GM21447 (cell line): ENCODE measurements around the gene ATP5F1A.
"Not testable (repeated sequence)": the region's sequence is repeated elsewhere in the genome, so short reads cannot be mapped to it uniquely, and the experiment has no call there.

Experiments used
- ATAC-seq: cut with Tn5 transposase; IDR thresholded peaks from one replicate; pipeline ENCODE4 v1.9.1; 2021; ENCODE audit not compliant: unreplicated experiment

The ATP5F1A gene

DNA sequence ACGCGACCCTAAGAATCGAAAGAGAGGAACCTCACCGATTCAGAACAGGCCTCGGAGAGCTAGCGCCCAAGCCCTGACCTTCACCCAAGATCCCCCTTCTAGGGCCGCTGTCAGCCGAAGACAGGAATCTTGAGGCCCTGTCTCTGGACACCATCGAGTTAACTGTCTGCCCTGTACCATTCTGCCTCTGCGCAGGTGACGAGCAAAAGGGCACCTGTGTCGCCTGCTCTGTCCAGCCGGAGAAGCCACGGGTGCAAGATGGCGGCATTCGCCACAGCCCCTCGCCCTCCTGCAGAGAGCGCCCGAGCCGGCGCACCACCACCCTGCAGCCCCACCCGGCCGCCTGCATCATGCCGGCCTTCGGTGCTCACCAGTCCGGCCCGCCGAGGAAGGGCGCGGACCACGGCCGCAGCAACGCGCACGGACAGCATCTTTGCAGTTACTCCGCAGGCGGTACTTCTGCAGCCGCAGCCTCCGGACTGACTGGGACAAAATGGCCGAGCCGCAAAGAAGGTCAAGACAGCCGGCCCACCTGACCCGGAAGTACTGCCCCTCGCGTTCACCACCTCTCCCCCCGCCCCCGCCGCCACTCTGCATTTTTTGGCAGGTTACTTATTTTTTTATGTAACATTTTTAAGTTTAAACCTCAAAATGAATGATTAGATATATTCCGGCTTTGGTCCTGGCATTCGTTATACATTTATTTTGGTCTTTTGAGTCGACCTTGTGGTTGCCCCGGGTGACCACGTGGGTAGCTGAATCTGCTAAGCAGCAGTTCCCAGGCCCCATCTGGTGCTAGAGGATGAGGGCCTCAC is at the start of gene ATP5F1A:
TSS of gene ATP5F1A (minus strand) at position 496 of the 815 bp plus-strand sequence. CDS start at position 431, 65 bp downstream.
- ATAC-seq: peak; percentile 79

DNA sequence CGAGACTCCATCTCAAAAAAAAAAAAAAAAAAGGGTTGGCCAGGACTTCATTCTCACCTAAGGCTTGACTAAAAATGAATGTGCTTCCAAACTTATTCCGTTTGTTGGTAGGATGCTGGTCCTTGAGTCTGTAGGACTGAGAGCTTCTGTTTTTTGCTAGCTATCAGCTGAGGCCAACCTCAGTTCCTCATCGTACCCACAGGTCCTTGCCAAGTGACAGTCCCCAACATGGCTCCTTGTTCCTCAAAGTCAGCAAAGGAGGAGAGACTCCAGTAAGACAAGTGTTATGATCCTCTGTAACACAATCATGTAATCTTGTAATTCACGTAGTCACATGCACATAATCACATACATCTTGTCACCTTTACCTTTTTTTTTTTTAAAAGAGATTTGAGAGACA is 43.1 kb upstream of the ATP5F1A start:
- no peak for ATAC-seq

GRCh38 chr18:46140173-46140572 is 42.1 kb upstream of the ATP5F1A start:
- ATAC-seq: no peak

DNA sequence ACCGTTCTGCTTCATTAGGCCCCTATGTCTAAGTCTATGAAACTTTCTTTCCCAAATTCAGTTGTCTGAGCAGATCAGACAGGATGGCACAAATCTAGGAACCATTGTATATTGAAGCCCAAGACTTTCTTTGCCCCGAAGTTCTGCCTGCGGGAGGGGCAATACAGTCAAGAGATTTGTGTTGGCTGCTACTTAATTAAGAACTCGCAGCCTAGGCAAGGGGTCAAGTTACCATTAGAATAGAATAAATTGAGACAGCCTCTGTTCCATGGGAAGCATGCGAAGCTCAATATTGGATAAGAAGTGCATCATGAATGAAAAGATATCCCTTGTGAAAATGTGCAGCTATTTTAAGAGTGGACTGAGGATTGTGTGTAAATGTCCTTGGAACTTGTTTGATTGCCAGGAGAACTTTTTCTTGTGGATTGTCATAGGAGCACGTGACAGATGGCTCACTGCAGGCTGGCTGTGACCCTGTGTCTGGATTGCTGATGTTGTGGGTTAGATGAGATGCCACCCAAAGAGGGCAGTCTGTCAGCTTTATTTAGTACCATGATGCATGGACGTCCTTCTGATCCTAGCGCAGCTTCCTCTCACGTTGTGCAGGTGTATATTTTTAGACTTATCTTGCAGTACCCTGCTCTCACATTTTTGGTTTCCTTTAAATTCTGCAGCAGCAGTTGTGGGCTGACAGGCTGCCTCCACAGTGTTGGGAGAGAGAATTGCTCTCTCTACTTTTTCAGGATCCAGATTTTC is 37.0 kb upstream of the ATP5F1A start:
- no peak for ATAC-seq

DNA sequence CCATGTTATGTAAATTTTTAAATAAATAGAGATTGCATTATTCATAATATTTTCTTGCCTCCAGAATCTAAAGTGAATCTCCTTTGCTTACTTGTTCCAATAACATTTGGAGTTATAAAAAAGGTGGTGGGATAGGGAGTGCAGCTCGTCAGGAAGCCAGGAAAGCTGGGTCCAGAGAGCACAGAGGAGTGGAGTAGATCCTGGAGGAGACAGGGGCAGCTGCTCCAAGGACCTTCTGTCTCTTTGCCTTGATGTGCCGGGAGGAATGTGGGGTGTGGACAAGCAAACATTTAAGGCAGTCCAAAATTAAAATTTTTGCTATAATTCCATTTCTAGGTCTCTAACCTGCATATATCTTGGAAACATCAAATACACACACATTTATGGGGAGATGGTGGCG is 35.4 kb upstream of the ATP5F1A start:
- ATAC-seq: no peak

- not testable (repeated sequence) for ATAC-seq
Measured at GRCh38 chr18:46130549-46130948, 32.5 kb upstream of the ATP5F1A start.

DNA sequence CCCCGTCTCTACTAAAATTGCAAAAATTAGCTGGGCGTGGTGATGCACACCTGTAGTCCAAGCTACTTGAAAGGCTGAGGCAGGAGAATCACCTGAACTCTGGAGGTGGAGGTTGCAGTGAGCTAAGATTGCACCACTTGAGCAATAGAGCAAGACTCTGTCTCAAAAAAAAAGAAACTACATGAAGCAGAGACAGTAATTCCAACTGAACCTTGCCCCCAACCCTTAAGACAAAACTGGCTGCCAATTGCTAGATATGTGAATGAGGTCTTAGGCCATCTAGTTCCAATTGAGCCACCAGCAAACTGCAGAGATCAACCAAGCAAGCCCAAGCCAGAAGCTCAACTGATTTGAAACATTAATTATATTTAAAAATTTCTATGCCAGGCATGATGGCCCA is 32.0 kb upstream of the ATP5F1A start:
- ATAC-seq: no peak

- ATAC-seq: not testable (repeated sequence)
Measured at GRCh38 chr18:46126625-46127024, 28.5 kb upstream of the ATP5F1A start.

- no peak for ATAC-seq
Measured at GRCh38 chr18:46113751-46114150, 15.7 kb upstream of the ATP5F1A start.

- no peak for ATAC-seq
Measured at GRCh38 chr18:46110406-46110805, 12.3 kb upstream of the ATP5F1A start.

DNA sequence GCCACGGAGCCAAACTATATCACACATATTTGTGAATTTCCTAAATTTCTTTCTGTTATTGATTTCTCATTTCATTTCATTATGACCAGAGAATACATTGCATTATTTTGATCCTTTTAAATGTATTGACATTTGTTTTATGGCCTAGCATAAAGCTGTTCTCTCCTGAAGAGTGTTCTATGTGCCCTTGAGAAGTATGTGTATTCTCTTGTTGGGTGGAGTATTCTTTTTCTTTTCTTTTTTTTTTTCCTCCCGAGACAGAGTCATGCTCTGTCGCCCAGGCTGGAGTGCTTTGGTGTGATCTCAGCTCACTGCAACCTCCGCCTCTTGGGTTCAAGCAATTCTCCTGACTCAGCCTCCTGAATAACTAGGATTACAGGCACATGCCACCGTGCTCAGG is 11.3 kb upstream of the ATP5F1A start:
- ATAC-seq: no peak

GRCh38 chr18:46104128-46104911 is 6.2 kb upstream of the ATP5F1A start, which contains the start of gene HAUS1:
Gene HAUS1, plus strand, starts transcription at chr18:46104385. Its CDS starts 27 bp downstream, at chr18:46104412.
- ATAC-seq: peak; percentile 95

DNA sequence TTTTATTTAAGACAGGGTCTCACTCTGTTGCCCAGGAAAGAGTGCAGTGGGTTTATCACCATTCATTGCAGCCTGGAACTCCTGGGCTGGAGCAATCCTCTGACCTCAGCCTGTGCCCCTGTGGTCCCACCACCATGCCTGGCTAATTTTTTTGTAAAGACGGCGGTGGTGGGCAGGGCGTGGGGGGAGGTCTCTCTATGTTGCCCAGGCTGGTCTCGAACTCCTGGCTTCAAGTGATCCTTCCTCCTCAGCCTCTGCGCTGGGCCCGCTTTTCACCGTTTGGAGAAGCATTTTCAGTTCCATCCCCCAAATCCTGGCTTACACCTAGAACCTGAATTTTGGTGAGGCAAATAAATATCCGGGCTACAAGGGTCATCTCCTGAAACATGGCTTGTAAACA is 1.4 kb upstream of the ATP5F1A start:
- no peak for ATAC-seq

DNA sequence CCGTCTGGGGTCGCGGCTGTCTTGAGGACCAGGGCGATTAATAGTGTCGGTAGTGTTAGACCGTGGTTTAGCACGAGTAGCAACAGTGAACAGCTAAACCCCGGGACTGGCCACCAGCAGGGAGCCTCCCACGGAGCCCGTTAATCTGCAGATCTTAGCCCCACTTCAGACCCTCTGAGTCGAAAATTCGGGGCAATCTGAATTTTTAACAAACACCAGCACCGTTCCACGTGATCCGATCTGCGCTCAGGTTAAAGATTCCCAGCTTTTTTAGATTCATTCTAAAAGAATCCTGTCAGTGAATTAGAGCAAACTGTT is 479 bp upstream of the ATP5F1A start:
- no peak for ATAC-seq

DNA sequence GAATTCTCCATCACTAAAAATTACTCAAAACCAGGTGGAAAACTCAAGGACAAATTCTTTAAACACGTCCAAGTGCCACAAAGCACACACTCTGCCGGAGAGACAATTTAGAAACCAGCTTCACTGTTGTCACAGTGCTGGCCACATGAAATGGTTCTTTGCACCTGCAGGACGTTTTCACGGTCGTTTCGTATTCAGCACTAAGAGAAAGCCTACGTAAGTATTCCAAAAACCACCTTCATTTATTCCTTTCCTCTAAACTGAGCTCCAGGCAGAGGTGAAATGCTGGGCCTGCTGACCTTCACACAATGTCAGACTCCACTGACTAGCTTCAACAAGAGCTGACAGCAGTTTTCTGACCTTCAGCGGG is 680 bp downstream of the ATP5F1A start:
- ATAC-seq: peak; percentile 34

- ATAC-seq: no peak
Measured at GRCh38 chr18:46096651-46097300, 1.3 kb downstream of the ATP5F1A start.

DNA sequence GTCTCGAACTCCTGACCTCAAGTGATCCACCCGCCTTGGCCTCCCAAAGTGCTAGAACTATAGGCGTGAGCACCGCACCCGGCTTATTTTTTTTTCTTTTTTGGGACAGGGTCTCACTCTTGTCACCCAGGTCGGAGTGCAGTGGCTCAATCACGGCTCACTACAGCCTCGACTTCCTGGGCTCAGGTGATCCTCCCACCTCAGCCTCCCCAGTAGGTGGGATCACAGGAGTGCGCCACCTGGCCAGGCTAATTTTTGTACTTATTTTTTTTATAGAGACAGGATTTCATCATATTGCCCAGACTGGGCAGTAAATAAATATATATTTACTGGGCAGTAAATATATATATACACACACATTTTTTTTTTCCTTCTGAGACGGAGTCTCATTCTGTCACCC is 2.6 kb downstream of the ATP5F1A start:
- ATAC-seq: no peak

DNA sequence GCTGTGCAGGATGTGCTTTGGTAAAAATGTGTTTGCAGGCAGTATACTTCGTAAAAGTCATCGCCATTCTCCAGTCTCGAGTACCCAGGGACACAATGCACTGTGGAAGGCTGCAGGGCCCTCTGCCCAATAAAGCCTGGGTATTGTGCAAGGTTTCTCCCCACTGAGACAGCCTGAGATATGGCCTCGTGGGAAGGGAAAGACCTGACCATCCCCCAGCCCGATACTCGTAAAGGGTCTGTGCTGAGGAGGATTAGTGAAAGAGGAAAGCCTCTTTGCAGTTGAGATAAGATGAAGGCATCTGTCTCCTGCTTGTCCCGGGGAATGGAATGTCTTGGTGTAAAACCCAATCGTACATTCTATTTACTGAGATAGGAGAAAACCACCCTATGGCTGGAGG is 9.6 kb downstream of the ATP5F1A start:
- not testable (repeated sequence) for ATAC-seq

DNA sequence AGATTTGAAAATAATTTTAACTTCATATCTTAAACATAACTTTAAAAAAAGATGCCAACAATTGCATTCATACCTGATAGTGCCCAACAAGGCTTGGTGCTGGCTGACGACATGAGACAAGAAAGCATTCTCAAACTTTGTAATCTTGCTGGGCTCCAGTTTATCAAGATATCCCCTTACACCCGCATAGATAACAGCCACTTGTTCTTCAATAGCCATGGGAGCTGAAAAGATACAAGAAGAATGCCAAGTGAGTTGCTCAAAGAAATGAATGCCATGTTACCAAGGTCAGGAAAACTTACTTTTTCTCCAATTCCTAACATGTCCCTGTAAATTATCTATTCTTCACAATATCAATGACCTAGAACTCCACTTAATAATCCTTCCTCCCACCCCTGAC is 13.7 kb downstream of the ATP5F1A start:
- no peak for ATAC-seq

GRCh38 chr18:46080156-46080555 is 17.9 kb downstream of the ATP5F1A start:
- ATAC-seq: no peak

DNA sequence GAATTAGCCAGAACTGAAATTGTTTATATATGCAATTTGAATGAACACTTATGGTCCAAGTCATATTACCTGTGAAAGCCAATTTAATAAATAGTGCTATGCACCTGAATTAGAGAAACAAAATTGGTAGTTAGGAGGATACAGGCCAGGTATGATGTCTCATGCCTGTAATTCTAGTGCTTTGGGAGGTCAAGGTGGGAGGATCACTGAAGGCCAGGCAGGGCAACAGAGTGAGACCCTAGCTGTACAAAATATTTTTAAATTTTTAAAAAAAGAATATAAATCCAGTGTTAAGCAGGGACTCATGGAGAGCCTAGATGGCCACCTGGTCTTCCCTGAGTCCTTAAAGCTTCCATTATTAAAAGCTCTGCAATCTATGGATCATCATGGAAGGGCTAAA is 18.8 kb downstream of the ATP5F1A start:
- ATAC-seq: no peak
